NCI-H2107 treated with DMSO at 0.1 percent for 48 hours (cell line): ENCODE measurements around the gene GLIS1.

Source experiments
- DNase-seq: peaks from one replicate; lab custom pipeline; 2025; ENCODE audit not compliant: unreplicated experiment; lab: John Stamatoyannopoulos, UW

Gene GLIS1

GRCh38 chr1:53500204-53501064 is 238.5 kb downstream of the GLIS1 start:
- DNase-seq: no peak

GRCh38 chr1:53499257-53500203 is 239.4 kb downstream of the GLIS1 start:
- no peak for DNase-seq

GRCh38 chr1:53498555-53499131 is 240.3 kb downstream of the GLIS1 start:
- DNase-seq: no peak

GRCh38 chr1:53495633-53496345 is 243.2 kb downstream of the GLIS1 start:
- DNase-seq: no peak

- DNase-seq: no peak
Observed at GRCh38 chr1:53490351-53490750, 248.6 kb downstream of the GLIS1 start.

GRCh38 chr1:53486395-53487026 is 252.5 kb downstream of the GLIS1 start:
- no peak for DNase-seq

- DNase-seq: peak; percentile 61
Observed at GRCh38 chr1:53485478-53486394, 253.2 kb downstream of the GLIS1 start.

- DNase-seq: no peak
Observed at GRCh38 chr1:53484705-53485477, 254.1 kb downstream of the GLIS1 start.

GRCh38 chr1:53483656-53484055 is 255.3 kb downstream of the GLIS1 start:
- no peak for DNase-seq

GRCh38 chr1:53483170-53483569 is 255.8 kb downstream of the GLIS1 start:
- DNase-seq: no peak

GRCh38 chr1:53482441-53483153 is 256.4 kb downstream of the GLIS1 start:
- DNase-seq: no peak

GRCh38 chr1:53481456-53481855 is 257.5 kb downstream of the GLIS1 start:
- DNase-seq: no peak

- no peak for DNase-seq
Observed at GRCh38 chr1:53480678-53481077, 258.3 kb downstream of the GLIS1 start.

- DNase-seq: no peak
Observed at GRCh38 chr1:53478502-53478818, 260.5 kb downstream of the GLIS1 start.

GRCh38 chr1:53477651-53478501 is 261.1 kb downstream of the GLIS1 start:
- no peak for DNase-seq

- no peak for DNase-seq
Observed at GRCh38 chr1:53476579-53476978, 262.4 kb downstream of the GLIS1 start.

- DNase-seq: no peak
Observed at GRCh38 chr1:53475664-53476063, 263.3 kb downstream of the GLIS1 start.
